SK-N-SH (cell line): ENCODE results near the gene PARD3. TPM values are rescaled to one million over a fixed set of nuclear protein-coding genes. Genes with fewer than 3 reads are reported as not detected.

Experiments
- CTCF ChIA-PET: fragments of 300-600, 350-600 bp; formaldehyde crosslinking; extraction: SDS; loops from one replicate; lab custom pipeline; 2021; lab: Yijun Ruan, JAX
- POLR2A ChIA-PET: fragments of 350-600 bp; sonication (Branson Sonifier 250); formaldehyde crosslinking; extraction: SDS; loops from one replicate; lab custom pipeline; 2020; ENCODE audit warnings: antibody characterized with exemption, inconsistent platforms; lab: Yijun Ruan, JAX
- DNase-seq: peaks from one replicate; pipeline ENCODE4 v3.0.0; 2012
- H2AFZ ChIP-seq: fragments of 200-600 bp; sonication (generic); 2 replicates; pipeline ENCODE4 v1.8.1; 2016; ENCODE audit warnings: antibody characterized with exemption, mild to moderate bottlenecking, low read depth
- H3F3A ChIP-seq: fragments of 200-600 bp; sonication (generic); replicated peaks from 2 replicates; pipeline ENCODE3; 2016; ENCODE audit warnings: antibody characterized with exemption, mild to moderate bottlenecking; ENCODE audit not compliant: insufficient read depth
- H3K27ac ChIP-seq, 2 experiments: fragments of 200-500 bp in 1 of 2; fragments of 200-600 bp in 1 of 2; sonication (Bioruptor generic) in 1 of 2; sonication (generic), shearing (Covaris generic) in 1 of 2; 2 replicates each; pipeline versions ENCODE4 v1.5.1 to v1.6.1; 2014 to 2016; ENCODE audit warnings: low read depth in 2 of 2, inconsistent platforms in 1 of 2, low read length in 1 of 2, mild to moderate bottlenecking in 1 of 2, mixed read lengths in 1 of 2
- H3K27me3 ChIP-seq: fragments of 200-600 bp; sonication (generic), shearing (Covaris generic); 2 replicates; pipeline ENCODE4 v1.6.1; 2016; ENCODE audit warnings: mixed run types; ENCODE audit not compliant: insufficient read depth
- H3K36me3 ChIP-seq, 2 experiments: fragments of 200-500 bp in 1 of 2; fragments of 200-600 bp in 1 of 2; sonication (Bioruptor generic) in 1 of 2; sonication (generic) in 1 of 2; replicated peaks in 1 of 2; 2 replicates each; pipeline versions ENCODE3 to v1.5.1; 2014 to 2016; ENCODE audit warnings: low read length in 1 of 2, mild to moderate bottlenecking in 1 of 2; ENCODE audit not compliant: insufficient read depth in 2 of 2, control insufficient read depth in 1 of 2
- H3K4me1 ChIP-seq, 2 experiments: fragments of 200-500 bp in 1 of 2; fragments of 200-600 bp in 1 of 2; sonication (Bioruptor generic) in 1 of 2; sonication (generic), shearing (Covaris generic) in 1 of 2; 2 replicates each; pipeline versions ENCODE4 v1.5.1 to v1.6.1; 2014 to 2016; ENCODE audit warnings: low read depth in 1 of 2, low read length in 1 of 2, mixed run types in 1 of 2; ENCODE audit not compliant: insufficient read depth in 2 of 2, control insufficient read depth in 1 of 2
- H3K4me2 ChIP-seq: fragments of 200-600 bp; sonication (generic), shearing (Covaris generic); 2 replicates; pipeline ENCODE4 v1.6.1; 2017; ENCODE audit warnings: mixed run types
- H3K4me3 ChIP-seq, 2 experiments: fragments of 200-500 bp in 1 of 2; fragments of 200-600 bp in 1 of 2; sonication (Bioruptor generic) in 1 of 2; sonication (generic), shearing (Covaris generic) in 1 of 2; 2 replicates each; pipeline versions ENCODE4 v1.5.1 to v1.8.1; 2014 to 2016; ENCODE audit warnings: low read depth in 2 of 2, inconsistent platforms in 1 of 2, low read length in 1 of 2, mild to moderate bottlenecking in 1 of 2, mixed read lengths in 1 of 2, moderate library complexity in 1 of 2
- H3K79me2 ChIP-seq: fragments of 200-600 bp; sonication (generic); 2 replicates; pipeline ENCODE4 v1.8.1; 2017; ENCODE audit warnings: mild to moderate bottlenecking; ENCODE audit not compliant: insufficient read depth
- H3K9ac ChIP-seq: fragments of 200-600 bp; sonication (generic); 2 replicates; pipeline ENCODE4 v1.6.1; 2017; ENCODE audit warnings: mixed run types
- H3K9me2 ChIP-seq: fragments of 200-600 bp; sonication (generic); 2 replicates; pipeline ENCODE4 v1.6.1; 2017; ENCODE audit warnings: mixed run types
- H3K9me3 ChIP-seq: fragments of 200-600 bp; sonication (generic); 2 replicates; pipeline ENCODE4 v1.6.1; 2017; ENCODE audit warnings: mixed run types, mild to moderate bottlenecking, moderate library complexity
- H4K20me1 ChIP-seq: fragments of 200-600 bp; sonication (generic); 2 replicates; pipeline ENCODE4 v1.6.1; 2017; ENCODE audit warnings: mild to moderate bottlenecking, mixed run types; ENCODE audit not compliant: insufficient read depth
- CTCF ChIP-seq: fragments of 200-600 bp; sonication (generic); IDR thresholded peaks from 2 replicates; pipeline ENCODE4 v1.6.1; 2017; ENCODE audit warnings: antibody characterized with exemption, mild to moderate bottlenecking, moderate library complexity
- FOSL2 ChIP-seq: IDR thresholded peaks from 2 replicates; pipeline ENCODE4 v1.4.0; 2012; ENCODE audit warnings: low read depth, mild to moderate bottlenecking, moderate library complexity, borderline replicate concordance
- FOXM1 ChIP-seq: IDR thresholded peaks from 2 replicates; pipeline ENCODE4 v1.4.0; 2012; ENCODE audit warnings: low read depth, mild to moderate bottlenecking
- GABPA ChIP-seq: IDR thresholded peaks from 2 replicates; pipeline ENCODE4 v1.4.0; 2012; ENCODE audit warnings: low read depth, mild to moderate bottlenecking
- IRF3 ChIP-seq: fragments of 150-350 bp; IDR thresholded peaks from 2 replicates; pipeline ENCODE4 v1.6.1; 2016; ENCODE audit warnings: mild to moderate bottlenecking, low read depth, low read length
- MAX ChIP-seq: IDR thresholded peaks from 2 replicates; pipeline ENCODE4 v1.4.0; 2012; ENCODE audit warnings: low read depth
- POLR2AphosphoS5 ChIP-seq: IDR thresholded peaks from 2 replicates; pipeline ENCODE4 v1.6.1; 2012; ENCODE audit warnings: low read depth, low read length
- RAD21 ChIP-seq: IDR thresholded peaks from 2 replicates; pipeline ENCODE4 v1.6.1; 2012; ENCODE audit warnings: mild to moderate bottlenecking, low read length
- RFX5 ChIP-seq: IDR thresholded peaks from 2 replicates; pipeline ENCODE4 v1.6.1; 2012; ENCODE audit warnings: mild to moderate bottlenecking, improper control_type of control experiment, low read length
- RXRA ChIP-seq: IDR thresholded peaks from 2 replicates; pipeline ENCODE4 v1.4.0; 2012; ENCODE audit warnings: low read depth, mild to moderate bottlenecking, borderline replicate concordance
- SIN3A ChIP-seq: IDR thresholded peaks from 2 replicates; pipeline ENCODE4 v1.6.1; 2012; ENCODE audit warnings: low read depth, mild to moderate bottlenecking, low read length, moderate library complexity, borderline replicate concordance
- SMC3 ChIP-seq: IDR thresholded peaks from 2 replicates; pipeline ENCODE4 v1.6.1; 2012; ENCODE audit warnings: low read depth, low read length, improper control_type of control experiment
- TCF12 ChIP-seq: IDR thresholded peaks from 2 replicates; pipeline ENCODE4 v1.4.0; 2012
- TEAD4 ChIP-seq: IDR thresholded peaks from 2 replicates; pipeline ENCODE4 v1.4.0; 2012; ENCODE audit warnings: mild to moderate bottlenecking, borderline replicate concordance; ENCODE audit not compliant: insufficient read depth
- USF1 ChIP-seq: IDR thresholded peaks from 2 replicates; pipeline ENCODE4 v1.4.0; 2012; ENCODE audit warnings: low read depth, borderline replicate concordance
- USF2 ChIP-seq: fragments of 150-350 bp; IDR thresholded peaks from 2 replicates; pipeline ENCODE4 v1.6.1; 2017; ENCODE audit warnings: antibody characterized with exemption, low read length, low read depth, borderline replicate concordance
- WGBS: methylation state at CpG from one replicate; pipeline ENCODE4 v1.1.6; 2017; ENCODE audit warnings: low lambda C conversion rate; 5-methylcytosine and 5-hydroxymethylcytosine counted together
- polyA plus RNA-seq, 3 experiments: library from polyadenylated mRNA; depleted of rRNA; stranded (reverse); fragments of >200 nt; gene quantifications; 2 replicates each; pipeline ENCODE4 v1.2.3, GENCODE V29; 2012

Gene PARD3
- polyA plus RNA-seq, 1 of the 3 experiments (the other 2 are of a cell fraction), result 29.4 TPM

- DNase-seq, result no peak
- Histone ChIP-seq H3K79me2 (peaks cover 72% of the 10 kb centered on the region), H3K4me1 (peaks cover 9 to 20% of the 10 kb centered on the region in 2 experiments; a peak in 3 of 4 replicates), H3F3A (peaks cover 14% of the 10 kb centered on the region), H3K9me2 (no peaks in the 10 kb centered on the region), H3K27ac (peak overlapping the region; percentile 44 to 73; a peak in 3 of 4 replicates), H3K4me3 (no peak overlapping the region; a peak in 1 of 4 replicates), H4K20me1 (peaks cover 26% of the 10 kb centered on the region), H3K4me2 (peak overlapping the region; percentile 53), H2AFZ (no peak overlapping the region), H3K9me3 (no peaks in the 10 kb centered on the region), H3K9ac (peak overlapping the region; percentile 7; the same call in 1 of the 2 replicates), H3K27me3 (no peaks in the 10 kb centered on the region), H3K36me3 (no peaks in the 10 kb centered on the region)
- TF ChIP-seq RXRA (no peak), USF2 (no peak), TCF12 (peak; percentile 35; the same call in 1 of the 2 replicates), SIN3A (no peak), FOXM1 (no peak), POLR2AphosphoS5 (0 out of 2 replicates have a peak, but pooled peaks have one; percentile 12)
- WGBS, result 41% methylated on average over 4 of the region's 5 CpGs
- POLR2A ChIA-PET, result no interaction called here
- CTCF ChIA-PET, result interaction anchor here (0.8 to 1.1 kb wide), 2 partner anchors 66 to 93 kb away, joined by 4 read pairs; partner anchors contain the start of gene PARD3
These were observed 93.8 kb downstream of the PARD3 start for GRCh38 chr10:34721208-34721840.

GRCh38 chr10:34719746-34720145, 95.3 kb downstream of the PARD3 start:
- Histone ChIP-seq H3K9ac (no peak overlapping the region), H3K9me3 (no peaks in the 10 kb centered on the region), H3K79me2 (peaks cover 73% of the 10 kb centered on the region), H3K27ac (no peak overlapping the region), H4K20me1 (peaks cover 17% of the 10 kb centered on the region), H3K9me2 (no peaks in the 10 kb centered on the region), H3K4me3 (no peak overlapping the region), H3K4me1 (peaks cover 12 to 19% of the 10 kb centered on the region in 2 experiments), H3K27me3 (no peaks in the 10 kb centered on the region), H3K4me2 (no peak overlapping the region), H3F3A (peaks cover 14% of the 10 kb centered on the region), H3K36me3 (no peaks in the 10 kb centered on the region), H2AFZ (no peak overlapping the region)
- ChIA-PET POLR2A (no interaction called here), CTCF (no interaction called here)
- no peak for DNase-seq
- WGBS, result 47% methylated on average over 1 of the region's 1 CpG
- TF ChIP-seq GABPA (no peak), MAX (no peak), POLR2AphosphoS5 (no peak), FOXM1 (no peak), TEAD4 (no peak), SMC3 (no peak), IRF3 (no peak), USF1 (no peak), CTCF (no peak), USF2 (no peak), RFX5 (no peak), RAD21 (no peak), FOSL2 (no peak)
